K562 (cell line): Measurements from ENCODE around the gene NKAPL. TPM values are rescaled to one million over a fixed set of nuclear protein-coding genes. Genes with fewer than 3 reads are reported as not detected.

Experiments used
- BMI1 ChIP-seq: fragments of 150-350 bp; IDR thresholded peaks from 2 replicates; pipeline ENCODE4 v1.6.1; 2014; ENCODE audit warnings: low read length
- BRD9 ChIP-seq: fragments of 450-650 bp; IDR thresholded peaks from 2 replicates; pipeline ENCODE4 v1.6.1; 2018; ENCODE audit warnings: low read depth; ENCODE audit not compliant: partially characterized antibody
- EZH2 ChIP-seq: IDR thresholded peaks from 2 replicates; pipeline ENCODE4 v1.6.1; 2012; ENCODE audit warnings: low read depth, mild to moderate bottlenecking, inconsistent platforms, low read length, borderline replicate concordance
- HCFC1 ChIP-seq: IDR thresholded peaks from 2 replicates; pipeline ENCODE4 v1.6.1; 2012; ENCODE audit warnings: low read depth, low read length, improper control_type of control experiment
- HDAC1 ChIP-seq, 2 experiments: fragments of 450-650 bp; IDR thresholded peaks; 2 replicates each; pipeline ENCODE4 v1.6.1; 2016 to 2017; ENCODE audit warnings: inconsistent platforms in 1 of 2, mild to moderate bottlenecking in 1 of 2, moderate library complexity in 1 of 2
- NEUROD1 ChIP-seq: fragments of 150-350 bp; IDR thresholded peaks from 2 replicates; pipeline ENCODE4 v1.6.1; 2014; ENCODE audit warnings: borderline replicate concordance, low read length, low read depth; ENCODE audit not compliant: partially characterized antibody
- NFIC ChIP-seq: fragments of 450-650 bp; IDR thresholded peaks from 2 replicates; pipeline ENCODE4 v1.6.1; 2017; ENCODE audit warnings: mild to moderate bottlenecking, inconsistent platforms
- PHF21A ChIP-seq: fragments of 450-650 bp; IDR thresholded peaks from 2 replicates; pipeline ENCODE4 v1.6.1; 2017; ENCODE audit warnings: low read depth, borderline replicate concordance
- SIRT6 ChIP-seq: IDR thresholded peaks from one replicate; pipeline ENCODE4 v1.6.1; 2012; ENCODE audit warnings: low read depth, mild to moderate bottlenecking, control low read depth, inconsistent platforms, low read length, moderate library complexity
- SRSF3 ChIP-seq: fragments of 200-400 bp; formaldehyde crosslinking; IDR thresholded peaks from 2 replicates; pipeline ENCODE4 v1.6.1; 2016; ENCODE audit warnings: mild to moderate bottlenecking, low read length, moderate library complexity; ENCODE audit not compliant: insufficient read depth
- ZC3H8 ChIP-seq: fragments of 450-650 bp; IDR thresholded peaks from 2 replicates; pipeline ENCODE4 v1.6.1; 2017
- ZNF311 ChIP-seq: fragments of 250-450 bp; sonication (Bioruptor Pico); IDR thresholded peaks from 2 replicates; pipeline ENCODE4 v1.4.0; 2020; ENCODE audit warnings: mild to moderate bottlenecking, moderate library complexity
- ZNF583 ChIP-seq: fragments of 250-450 bp; sonication (Bioruptor Pico); IDR thresholded peaks from 2 replicates; pipeline ENCODE4 v1.4.0; 2020
- polyA plus RNA-seq, 8 experiments: library from polyadenylated mRNA; depleted of rRNA in 4 of 8; stranded (reverse) in 5 of 8; unstranded in 3 of 8; fragments of >200 nt; fragmentation: Nextera tagmentation in 2 of 8; fragmentation: Illumina TruSeq in 1 of 8; extraction: Ambion mirVana in 2 of 8; extraction: Trizol in 1 of 8; gene quantifications; 2 replicates each; pipeline versions ENCODE4 v1.2.1 to v1.2.3, GENCODE V29; 2011 to 2014; ENCODE audit warnings: inconsistent platforms in 1 of 8, missing spikeins in 1 of 8
- total RNA-seq, 7 experiments: library from RNA; depleted of rRNA in 6 of 7; stranded (reverse); fragments of >200 nt in 6 of 7; fragmentation: Illumina TruSeq in 2 of 7; extraction: Trizol in 2 of 7; gene quantifications; 2 replicates each; pipeline versions ENCODE4 v1.2.1 to v1.2.3, GENCODE V29; 2011 to 2021; ENCODE audit warnings: low replicate concordance in 1 of 7
- TF ChIP-seq, protein P1 (sequence below): fragments of 250-450 bp; sonication (Bioruptor Pico); IDR thresholded peaks from 2 replicates; pipeline ENCODE4 v1.6.1; 2021; ENCODE audit warnings: mild to moderate bottlenecking
- TF ChIP-seq, protein P2 (sequence below): IDR thresholded peaks from 2 replicates; pipeline ENCODE4 v1.6.1; 2011; ENCODE audit warnings: borderline replicate concordance, low read depth, mild to moderate bottlenecking, moderate library complexity, low read length; ENCODE audit not compliant: insufficient read depth, poor library complexity, severe bottlenecking
- TF ChIP-seq, protein P3 (sequence below): fragments of 250-450 bp; sonication (Bioruptor Pico); IDR thresholded peaks from 2 replicates; pipeline ENCODE4 v1.4.0; 2020; ENCODE audit warnings: mild to moderate bottlenecking
- TF ChIP-seq, protein P4 (sequence below): sonication (generic); formaldehyde crosslinking; IDR thresholded peaks from 2 replicates; pipeline ENCODE4 v1.8.0; 2023; ENCODE audit warnings: mild to moderate bottlenecking, missing genetic modification reagents
- TF ChIP-seq, protein P5 (sequence below): fragments of 250-450 bp; sonication (Bioruptor Pico); IDR thresholded peaks from 2 replicates; pipeline ENCODE4 v1.8.0; 2021; ENCODE audit warnings: mild to moderate bottlenecking, moderate library complexity

The NKAPL gene
- total and polyA plus RNA-seq, 9 of the 15 experiments (the other 6 are each of a cell fraction or from before 2014, with no cell fraction given) = not detected

DNA sequence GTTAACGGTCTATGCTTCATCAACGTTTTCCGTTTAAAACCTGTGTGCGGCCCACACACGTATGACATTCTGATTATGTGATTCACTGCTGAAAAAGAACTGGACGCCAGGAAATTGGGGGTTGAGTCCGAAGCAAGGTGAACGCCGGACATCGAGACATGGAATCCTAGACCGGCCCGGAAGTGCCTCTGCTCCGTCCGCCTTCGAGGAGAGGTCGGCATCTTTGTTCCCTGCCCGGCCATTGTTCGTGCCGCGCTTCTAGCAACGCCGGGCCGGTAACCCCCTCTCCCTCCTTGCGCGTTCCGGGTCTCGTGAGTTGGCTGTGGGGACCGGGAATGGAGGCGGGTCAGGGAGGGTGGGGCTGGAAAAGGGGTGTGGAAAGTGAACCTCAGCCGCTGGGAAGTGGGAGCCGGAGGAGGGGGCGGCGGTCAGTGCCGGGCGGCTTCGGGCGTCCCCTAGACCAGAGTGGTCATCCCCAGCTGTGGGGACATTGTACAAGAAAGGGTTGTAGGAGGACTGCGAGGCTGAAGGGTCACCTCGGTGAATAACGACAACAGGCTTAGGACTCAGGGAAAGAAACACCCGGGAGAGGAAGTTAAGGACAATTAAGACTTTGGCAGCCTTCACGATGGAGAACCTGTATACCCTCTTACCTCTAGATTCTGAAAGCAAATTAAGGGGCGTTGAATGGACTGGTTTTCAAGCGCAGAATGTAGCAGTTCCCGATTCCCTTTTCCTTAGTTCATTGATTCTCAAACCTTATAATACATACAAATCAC lies 33.9 kb upstream of the NKAPL start, which contains the start of gene ZSCAN9 (continued):
- TF ChIP-seq NEUROD1 (peak; percentile 74), SIRT6 (no peak), EZH2 (no peak), PHF21A (peak; percentile 55; the same call in 1 of the 2 replicates), ZNF311 (CRISPR knock-in tag) (no peak), ZNF583 (CRISPR knock-in tag) (no peak), HDAC1 (IDR thresholded peaks at IDR 0.05) (peak in 1 of 2 experiments; percentile 84; a peak in 2 of 4 replicates), HCFC1 (peak; percentile 92), NFIC (peak; percentile 70), BRD9 (peak; percentile 21), BMI1 (0 out of 2 replicates have a peak, but pooled peaks have one; percentile 35), ZC3H8 (no peak), SRSF3 (no peak)
- TF ChIP-seq, protein P1, sequence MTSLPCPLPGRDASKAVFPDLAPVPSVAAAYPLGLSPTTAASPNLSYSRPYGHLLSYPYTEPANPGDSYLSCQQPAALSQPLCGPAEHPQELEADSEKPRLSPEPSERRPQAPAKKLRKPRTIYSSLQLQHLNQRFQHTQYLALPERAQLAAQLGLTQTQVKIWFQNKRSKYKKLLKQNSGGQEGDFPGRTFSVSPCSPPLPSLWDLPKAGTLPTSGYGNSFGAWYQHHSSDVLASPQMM (CRISPR knock-in tag) = no peak
- TF ChIP-seq, protein P2, sequence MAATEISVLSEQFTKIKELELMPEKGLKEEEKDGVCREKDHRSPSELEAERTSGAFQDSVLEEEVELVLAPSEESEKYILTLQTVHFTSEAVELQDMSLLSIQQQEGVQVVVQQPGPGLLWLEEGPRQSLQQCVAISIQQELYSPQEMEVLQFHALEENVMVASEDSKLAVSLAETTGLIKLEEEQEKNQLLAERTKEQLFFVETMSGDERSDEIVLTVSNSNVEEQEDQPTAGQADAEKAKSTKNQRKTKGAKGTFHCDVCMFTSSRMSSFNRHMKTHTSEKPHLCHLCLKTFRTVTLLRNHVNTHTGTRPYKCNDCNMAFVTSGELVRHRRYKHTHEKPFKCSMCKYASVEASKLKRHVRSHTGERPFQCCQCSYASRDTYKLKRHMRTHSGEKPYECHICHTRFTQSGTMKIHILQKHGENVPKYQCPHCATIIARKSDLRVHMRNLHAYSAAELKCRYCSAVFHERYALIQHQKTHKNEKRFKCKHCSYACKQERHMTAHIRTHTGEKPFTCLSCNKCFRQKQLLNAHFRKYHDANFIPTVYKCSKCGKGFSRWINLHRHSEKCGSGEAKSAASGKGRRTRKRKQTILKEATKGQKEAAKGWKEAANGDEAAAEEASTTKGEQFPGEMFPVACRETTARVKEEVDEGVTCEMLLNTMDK = peak; percentile 6
- TF ChIP-seq, protein P3, sequence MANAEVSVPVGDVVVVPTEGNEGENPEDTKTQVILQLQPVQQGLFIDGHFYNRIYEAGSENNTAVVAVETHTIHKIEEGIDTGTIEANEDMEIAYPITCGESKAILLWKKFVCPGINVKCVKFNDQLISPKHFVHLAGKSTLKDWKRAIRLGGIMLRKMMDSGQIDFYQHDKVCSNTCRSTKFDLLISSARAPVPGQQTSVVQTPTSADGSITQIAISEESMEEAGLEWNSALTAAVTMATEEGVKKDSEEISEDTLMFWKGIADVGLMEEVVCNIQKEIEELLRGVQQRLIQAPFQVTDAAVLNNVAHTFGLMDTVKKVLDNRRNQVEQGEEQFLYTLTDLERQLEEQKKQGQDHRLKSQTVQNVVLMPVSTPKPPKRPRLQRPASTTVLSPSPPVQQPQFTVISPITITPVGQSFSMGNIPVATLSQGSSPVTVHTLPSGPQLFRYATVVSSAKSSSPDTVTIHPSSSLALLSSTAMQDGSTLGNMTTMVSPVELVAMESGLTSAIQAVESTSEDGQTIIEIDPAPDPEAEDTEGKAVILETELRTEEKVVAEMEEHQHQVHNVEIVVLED (CRISPR knock-in tag) = peak; percentile 24; the same call in 1 of the 2 replicates
- TF ChIP-seq, protein P4, sequence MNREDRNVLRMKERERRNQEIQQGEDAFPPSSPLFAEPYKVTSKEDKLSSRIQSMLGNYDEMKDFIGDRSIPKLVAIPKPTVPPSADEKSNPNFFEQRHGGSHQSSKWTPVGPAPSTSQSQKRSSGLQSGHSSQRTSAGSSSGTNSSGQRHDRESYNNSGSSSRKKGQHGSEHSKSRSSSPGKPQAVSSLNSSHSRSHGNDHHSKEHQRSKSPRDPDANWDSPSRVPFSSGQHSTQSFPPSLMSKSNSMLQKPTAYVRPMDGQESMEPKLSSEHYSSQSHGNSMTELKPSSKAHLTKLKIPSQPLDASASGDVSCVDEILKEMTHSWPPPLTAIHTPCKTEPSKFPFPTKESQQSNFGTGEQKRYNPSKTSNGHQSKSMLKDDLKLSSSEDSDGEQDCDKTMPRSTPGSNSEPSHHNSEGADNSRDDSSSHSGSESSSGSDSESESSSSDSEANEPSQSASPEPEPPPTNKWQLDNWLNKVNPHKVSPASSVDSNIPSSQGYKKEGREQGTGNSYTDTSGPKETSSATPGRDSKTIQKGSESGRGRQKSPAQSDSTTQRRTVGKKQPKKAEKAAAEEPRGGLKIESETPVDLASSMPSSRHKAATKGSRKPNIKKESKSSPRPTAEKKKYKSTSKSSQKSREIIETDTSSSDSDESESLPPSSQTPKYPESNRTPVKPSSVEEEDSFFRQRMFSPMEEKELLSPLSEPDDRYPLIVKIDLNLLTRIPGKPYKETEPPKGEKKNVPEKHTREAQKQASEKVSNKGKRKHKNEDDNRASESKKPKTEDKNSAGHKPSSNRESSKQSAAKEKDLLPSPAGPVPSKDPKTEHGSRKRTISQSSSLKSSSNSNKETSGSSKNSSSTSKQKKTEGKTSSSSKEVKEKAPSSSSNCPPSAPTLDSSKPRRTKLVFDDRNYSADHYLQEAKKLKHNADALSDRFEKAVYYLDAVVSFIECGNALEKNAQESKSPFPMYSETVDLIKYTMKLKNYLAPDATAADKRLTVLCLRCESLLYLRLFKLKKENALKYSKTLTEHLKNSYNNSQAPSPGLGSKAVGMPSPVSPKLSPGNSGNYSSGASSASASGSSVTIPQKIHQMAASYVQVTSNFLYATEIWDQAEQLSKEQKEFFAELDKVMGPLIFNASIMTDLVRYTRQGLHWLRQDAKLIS (CRISPR knock-in tag) = no peak
- TF ChIP-seq, protein P5, sequence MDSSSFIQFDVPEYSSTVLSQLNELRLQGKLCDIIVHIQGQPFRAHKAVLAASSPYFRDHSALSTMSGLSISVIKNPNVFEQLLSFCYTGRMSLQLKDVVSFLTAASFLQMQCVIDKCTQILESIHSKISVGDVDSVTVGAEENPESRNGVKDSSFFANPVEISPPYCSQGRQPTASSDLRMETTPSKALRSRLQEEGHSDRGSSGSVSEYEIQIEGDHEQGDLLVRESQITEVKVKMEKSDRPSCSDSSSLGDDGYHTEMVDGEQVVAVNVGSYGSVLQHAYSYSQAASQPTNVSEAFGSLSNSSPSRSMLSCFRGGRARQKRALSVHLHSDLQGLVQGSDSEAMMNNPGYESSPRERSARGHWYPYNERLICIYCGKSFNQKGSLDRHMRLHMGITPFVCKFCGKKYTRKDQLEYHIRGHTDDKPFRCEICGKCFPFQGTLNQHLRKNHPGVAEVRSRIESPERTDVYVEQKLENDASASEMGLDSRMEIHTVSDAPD = no peak
